Colonic mucosa (tissue), 4 donors: ENCODE data around the gene NKD2. TPM values are rescaled to one million over a fixed set of nuclear protein-coding genes. Genes with fewer than 3 reads are reported as not detected.
A peak's percentile ranks its signal among the peaks of the same experiment; 100 is the strongest.

ENCODE experiments used
- DNase-seq: peaks from one replicate; pipeline ENCODE4 v3.0.0-alpha.2; 2020
- H3K27ac ChIP-seq: fragments of 200-600 bp; one replicate; pipeline ENCODE4 v1.8.0; 2021
- H3K27me3 ChIP-seq: fragments of 200-600 bp; one replicate; pipeline ENCODE4 v1.8.0; 2021
- H3K36me3 ChIP-seq: fragments of 200-600 bp; one replicate; pipeline ENCODE4 v1.8.0; 2021
- H3K4me1 ChIP-seq: fragments of 200-600 bp; one replicate; pipeline ENCODE4 v1.8.0; 2021; ENCODE audit warnings: mild to moderate bottlenecking
- H3K4me3 ChIP-seq: fragments of 200-600 bp; one replicate; pipeline ENCODE4 v1.8.0; 2021
- H3K9ac ChIP-seq, 2 donors: one replicate each; pipeline ENCODE4 v1.7.0; 2013; ENCODE audit warnings: control low read depth in 2 of 2, low read depth in 2 of 2, low read length in 2 of 2
- H3K9me3 ChIP-seq: fragments of 200-600 bp; one replicate; pipeline ENCODE4 v1.8.0; 2021
- intact Hi-C: fragments of 100-400 bp; cut with DNase I; formaldehyde crosslinking; loops from one replicate; pipeline ENCODE4 v1.14.1; 2022
- total RNA-seq, 2 donors: library from RNA; stranded (reverse); fragmentation: NEBNext Ultra II Directional in 1 of 2; extraction: Animal tissue kit (Norgen Biotek cat#: 25700) in 1 of 2; gene quantifications; one replicate each; pipeline ENCODE4 v1.2.1, GENCODE V29; 2021
- TF ChIP-seq, protein P1 (sequence below): fragments of 200-600 bp; IDR thresholded peaks from one replicate; pipeline ENCODE4 v1.8.0; 2022; ENCODE audit warnings: antibody characterized with exemption, mild to moderate bottlenecking
- donor health status: healthy.
- donor health status: DM: no; HTN: no; CAD: no.
- donor health status: DM: no; HTN: no; CAD: no.

NKD2 gene
- total RNA-seq, 2 donors from 2014 or later: 0.94 to 1.9 TPM

DNA sequence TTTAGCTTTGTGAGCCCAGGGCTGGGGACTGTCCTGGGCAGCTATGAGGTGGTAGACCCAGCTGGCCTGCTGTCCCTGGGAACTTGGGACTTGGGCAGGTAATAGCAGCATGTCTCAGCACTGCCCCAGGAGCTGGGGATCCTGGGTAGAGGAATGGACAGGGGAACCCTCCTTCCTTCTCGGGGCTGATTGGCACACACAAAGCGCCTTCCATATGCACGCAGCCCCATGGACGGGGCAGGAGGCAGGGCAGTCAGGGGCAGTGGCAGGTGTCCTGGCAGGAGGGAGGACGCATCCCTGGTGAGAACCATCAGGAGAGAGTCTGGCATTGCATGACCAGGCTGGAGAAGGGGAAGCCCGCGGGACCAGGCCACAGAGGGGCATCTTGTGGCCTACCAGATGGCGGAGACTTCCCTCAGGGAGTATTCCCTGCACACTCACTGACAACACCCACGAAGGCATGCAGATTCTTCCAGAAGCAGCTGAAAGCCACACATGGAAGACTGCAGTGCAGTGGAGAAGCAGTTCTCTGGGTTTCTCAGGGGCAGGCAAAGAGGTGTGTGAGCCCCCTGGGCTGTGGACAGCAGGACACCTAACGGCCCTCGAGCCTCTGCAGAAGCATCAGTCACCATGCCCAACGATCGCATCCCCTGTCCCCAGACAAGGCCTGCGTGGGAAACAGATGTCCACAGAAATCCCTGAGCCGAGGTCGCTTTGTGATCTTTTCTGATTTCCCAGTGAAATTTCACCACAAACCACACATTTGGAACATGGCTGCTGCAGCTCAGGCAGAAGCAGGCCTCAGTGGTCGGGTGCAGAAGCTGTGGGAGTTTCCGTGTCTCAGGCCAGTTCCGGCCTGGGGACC, 7.0 kb upstream of the NKD2 start:
- H3K4me1 ChIP-seq: peaks cover 8% of the 10 kb centered on the region
- H3K27me3 ChIP-seq: peaks cover 20% of the 10 kb centered on the region
- no peak overlapping the region for H3K27ac ChIP-seq
- no peak overlapping the region for H3K4me3 ChIP-seq
- no peak overlapping the region for H3K9ac ChIP-seq
- no peaks in the 10 kb centered on the region for H3K9me3 ChIP-seq
- intact Hi-C loops: no loop called here
- H3K36me3 ChIP-seq: no peaks in the 10 kb centered on the region
- DNase-seq: peak; percentile 16
- TF ChIP-seq, protein P1, sequence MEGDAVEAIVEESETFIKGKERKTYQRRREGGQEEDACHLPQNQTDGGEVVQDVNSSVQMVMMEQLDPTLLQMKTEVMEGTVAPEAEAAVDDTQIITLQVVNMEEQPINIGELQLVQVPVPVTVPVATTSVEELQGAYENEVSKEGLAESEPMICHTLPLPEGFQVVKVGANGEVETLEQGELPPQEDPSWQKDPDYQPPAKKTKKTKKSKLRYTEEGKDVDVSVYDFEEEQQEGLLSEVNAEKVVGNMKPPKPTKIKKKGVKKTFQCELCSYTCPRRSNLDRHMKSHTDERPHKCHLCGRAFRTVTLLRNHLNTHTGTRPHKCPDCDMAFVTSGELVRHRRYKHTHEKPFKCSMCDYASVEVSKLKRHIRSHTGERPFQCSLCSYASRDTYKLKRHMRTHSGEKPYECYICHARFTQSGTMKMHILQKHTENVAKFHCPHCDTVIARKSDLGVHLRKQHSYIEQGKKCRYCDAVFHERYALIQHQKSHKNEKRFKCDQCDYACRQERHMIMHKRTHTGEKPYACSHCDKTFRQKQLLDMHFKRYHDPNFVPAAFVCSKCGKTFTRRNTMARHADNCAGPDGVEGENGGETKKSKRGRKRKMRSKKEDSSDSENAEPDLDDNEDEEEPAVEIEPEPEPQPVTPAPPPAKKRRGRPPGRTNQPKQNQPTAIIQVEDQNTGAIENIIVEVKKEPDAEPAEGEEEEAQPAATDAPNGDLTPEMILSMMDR: no peak

DNA sequence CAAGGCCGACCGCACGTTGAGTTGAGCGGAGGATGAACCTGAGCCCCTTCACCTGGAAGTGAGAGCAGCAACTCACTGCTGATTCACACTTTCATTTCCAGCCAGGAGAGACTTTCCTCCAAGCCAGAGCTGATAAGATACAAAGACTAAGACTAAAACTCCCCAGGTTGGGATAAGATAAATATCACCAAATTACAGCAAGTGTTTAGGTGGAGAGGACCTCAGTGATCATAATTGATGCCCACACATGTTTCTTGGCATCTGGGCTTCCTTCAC, 6.4 kb upstream of the NKD2 start:
- TF ChIP-seq, protein P1: no peak
- intact Hi-C loops: no loop called here
- no peak for DNase-seq
- H3K4me1 ChIP-seq: peaks cover 8% of the 10 kb centered on the region
- H3K27me3 ChIP-seq: peaks cover 25% of the 10 kb centered on the region
- H3K9ac ChIP-seq: no peak overlapping the region
- H3K4me3 ChIP-seq: no peak overlapping the region
- no peak overlapping the region for H3K27ac ChIP-seq
- no peaks in the 10 kb centered on the region for H3K9me3 ChIP-seq
- no peaks in the 10 kb centered on the region for H3K36me3 ChIP-seq

DNA sequence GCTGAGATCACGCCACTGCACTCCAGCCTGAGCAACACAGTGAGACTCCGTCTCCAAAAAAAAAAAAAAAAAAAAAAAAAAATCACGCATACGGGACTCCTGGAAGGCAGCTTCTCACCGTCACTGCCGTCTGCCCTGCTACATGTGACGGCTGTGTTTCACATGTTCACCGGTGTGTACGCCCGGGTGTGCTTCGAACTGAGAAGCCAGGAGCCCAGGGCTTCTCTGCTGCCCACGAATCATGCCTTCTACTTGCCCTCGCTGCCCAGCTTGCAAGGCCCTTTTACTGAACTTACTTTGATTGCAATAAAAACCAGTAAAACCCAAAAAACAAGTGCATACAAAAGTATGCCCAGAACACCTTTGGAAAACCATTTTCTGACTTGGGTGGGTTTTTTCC, 5.8 kb upstream of the NKD2 start:
- TF ChIP-seq, protein P1: no peak
- peaks cover 8% of the 10 kb centered on the region for H3K4me1 ChIP-seq
- intact Hi-C loops: no loop called here
- H3K27me3 ChIP-seq: peaks cover 30% of the 10 kb centered on the region
- no peak overlapping the region for H3K4me3 ChIP-seq
- H3K9ac ChIP-seq: no peak overlapping the region
- H3K36me3 ChIP-seq: no peaks in the 10 kb centered on the region
- peak; percentile 18 for DNase-seq
- no peaks in the 10 kb centered on the region for H3K9me3 ChIP-seq
- H3K27ac ChIP-seq: no peak overlapping the region

DNA sequence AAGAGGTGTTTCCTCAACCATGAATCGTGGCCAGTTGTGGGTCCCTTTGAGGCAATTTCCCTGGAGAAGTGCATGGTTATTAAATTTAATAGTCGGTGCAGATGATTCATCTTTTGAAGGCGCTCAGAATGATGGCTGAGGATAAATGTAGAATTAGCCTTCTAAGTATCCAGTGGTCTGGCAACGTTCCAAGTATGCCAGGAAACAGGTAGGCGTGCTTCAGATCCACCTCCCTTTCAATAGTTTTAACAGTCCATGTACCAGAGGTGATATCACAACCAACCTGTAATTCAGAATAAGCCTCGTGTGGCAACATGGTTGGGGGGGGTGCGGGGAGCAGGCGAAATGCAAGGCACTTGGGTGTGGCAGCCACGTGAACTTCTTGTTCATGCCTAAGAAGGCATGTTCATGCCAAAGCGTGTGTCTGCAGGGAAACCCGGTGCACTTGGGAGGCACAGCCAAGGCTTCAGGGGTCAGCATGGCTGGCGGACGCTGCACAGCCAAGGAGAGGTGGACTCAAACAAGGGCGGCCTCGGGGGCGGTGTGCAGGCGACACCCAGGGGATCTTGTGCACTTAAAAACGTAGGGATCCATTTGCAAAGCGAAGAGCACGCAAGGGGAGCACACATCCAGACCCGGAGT, 5.2 kb upstream of the NKD2 start:
- H3K4me1 ChIP-seq: peaks cover 8% of the 10 kb centered on the region
- H3K4me3 ChIP-seq: no peak overlapping the region
- peaks cover 36% of the 10 kb centered on the region for H3K27me3 ChIP-seq

DNA sequence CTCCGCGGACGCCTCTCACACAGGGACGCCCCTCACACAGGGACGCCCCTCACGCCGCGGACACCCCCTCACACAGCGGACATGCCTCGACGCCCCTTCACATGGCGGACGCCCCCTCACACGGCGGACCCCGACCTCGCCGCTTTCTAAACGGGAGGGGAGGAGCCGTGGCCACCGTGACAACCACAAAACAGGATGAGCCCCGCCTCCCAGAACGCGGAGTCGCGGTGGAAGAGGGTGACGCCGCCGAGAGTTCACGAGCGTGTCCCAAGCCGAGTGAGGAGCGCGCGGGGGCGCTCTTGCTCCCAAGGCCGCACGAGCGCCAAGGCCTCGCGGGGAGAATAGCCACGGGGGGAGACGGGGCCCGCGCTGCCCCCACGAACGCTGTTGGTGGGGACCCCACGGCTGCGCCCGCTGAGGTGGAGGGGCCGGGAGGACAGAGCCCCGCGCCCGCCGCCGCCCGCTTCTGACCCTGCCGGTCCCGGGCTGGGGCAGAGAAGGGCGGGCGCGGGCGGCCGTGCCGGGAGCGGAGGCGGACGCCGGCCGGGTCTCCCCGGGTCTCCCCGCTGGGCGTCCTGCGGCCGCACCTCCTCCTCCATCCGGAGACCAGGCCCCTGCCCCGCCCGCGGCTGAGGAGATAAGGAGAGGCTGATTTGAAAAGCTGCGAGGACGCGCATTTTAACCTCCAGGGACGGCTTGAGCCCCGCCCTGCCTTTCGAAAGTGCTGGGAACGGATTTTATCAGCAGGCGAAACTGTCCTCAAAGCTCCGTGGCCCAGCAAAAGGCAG, 3.9 kb upstream of the NKD2 start:
- Histone ChIP-seq H3K9me3 (no peaks in the 10 kb centered on the region), H3K27me3 (peaks cover 47% of the 10 kb centered on the region), H3K36me3 (no peaks in the 10 kb centered on the region), H3K27ac (no peak overlapping the region), H3K4me1 (peaks cover 8% of the 10 kb centered on the region), H3K9ac (peak overlapping the region in 1 of 2 donors; percentile 54), H3K4me3 (peak overlapping the region; percentile 45)
- intact Hi-C loops: loop anchor here (5.0 kb wide), 1 partner anchor 133 kb away; no protein-coding TSS in a partner anchor
- DNase-seq: peak; percentile 70
- TF ChIP-seq, protein P1: no peak

More for the DNA sequence above, 5.2 kb upstream of the NKD2 start:
- H3K9me3 ChIP-seq: no peaks in the 10 kb centered on the region
- H3K36me3 ChIP-seq: no peaks in the 10 kb centered on the region
- H3K9ac ChIP-seq: no peak overlapping the region
- TF ChIP-seq, protein P1: no peak
- peak; percentile 40 for DNase-seq
- intact Hi-C loops: no loop called here
- H3K27ac ChIP-seq: no peak overlapping the region
